Measurements from ENCODE around the gene SERPIND1.

- TF ChIP-seq, protein P1, sequence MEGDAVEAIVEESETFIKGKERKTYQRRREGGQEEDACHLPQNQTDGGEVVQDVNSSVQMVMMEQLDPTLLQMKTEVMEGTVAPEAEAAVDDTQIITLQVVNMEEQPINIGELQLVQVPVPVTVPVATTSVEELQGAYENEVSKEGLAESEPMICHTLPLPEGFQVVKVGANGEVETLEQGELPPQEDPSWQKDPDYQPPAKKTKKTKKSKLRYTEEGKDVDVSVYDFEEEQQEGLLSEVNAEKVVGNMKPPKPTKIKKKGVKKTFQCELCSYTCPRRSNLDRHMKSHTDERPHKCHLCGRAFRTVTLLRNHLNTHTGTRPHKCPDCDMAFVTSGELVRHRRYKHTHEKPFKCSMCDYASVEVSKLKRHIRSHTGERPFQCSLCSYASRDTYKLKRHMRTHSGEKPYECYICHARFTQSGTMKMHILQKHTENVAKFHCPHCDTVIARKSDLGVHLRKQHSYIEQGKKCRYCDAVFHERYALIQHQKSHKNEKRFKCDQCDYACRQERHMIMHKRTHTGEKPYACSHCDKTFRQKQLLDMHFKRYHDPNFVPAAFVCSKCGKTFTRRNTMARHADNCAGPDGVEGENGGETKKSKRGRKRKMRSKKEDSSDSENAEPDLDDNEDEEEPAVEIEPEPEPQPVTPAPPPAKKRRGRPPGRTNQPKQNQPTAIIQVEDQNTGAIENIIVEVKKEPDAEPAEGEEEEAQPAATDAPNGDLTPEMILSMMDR (IDR thresholded peaks at IDR 0.05) = no peak
- TF ChIP-seq POLR2A (IDR thresholded peaks at IDR 0.05) = no peak
These were observed 55.7 kb downstream of the SERPIND1 start for GRCh38 chr22:20829491-20830134.

All from Peyer's patch (tissue), 4 donors.